GM23338 (cell line): ENCODE data around the gene FOXN1.

Experiments
- CREB1 ChIP-seq: fragments of 250-450 bp; sonication (Bioruptor Pico); IDR thresholded peaks from 2 replicates; pipeline ENCODE4 v1.5.0; 2020; ENCODE audit warnings: low read depth, mild to moderate bottlenecking, moderate library complexity
- CTCF ChIP-seq, 2 experiments: fragments of 200-600 bp in 1 of 2; sonication (generic) in 1 of 2; conservative IDR thresholded peaks; 2 replicates each; pipeline versions ENCODE4 v1.5.1 to v1.6.1; 2016 to 2017; ENCODE audit warnings: antibody characterized with exemption in 2 of 2, low read depth in 2 of 2, mild to moderate bottlenecking in 2 of 2, moderate library complexity in 1 of 2
- ETS1 ChIP-seq: IDR thresholded peaks from 2 replicates; pipeline ENCODE4 v1.6.1; 2016; ENCODE audit warnings: antibody characterized with exemption
- EZH2 ChIP-seq: fragments of 200-600 bp; sonication (generic); IDR thresholded peaks from one replicate; pipeline ENCODE4 v1.8.0; 2017; ENCODE audit warnings: antibody characterized with exemption, mild to moderate bottlenecking, low read depth; ENCODE audit not compliant: unreplicated experiment
- EZH2phosphoT487 ChIP-seq: fragments of 200-600 bp; sonication (generic); IDR thresholded peaks from one replicate; pipeline ENCODE4 v1.8.1; 2018; ENCODE audit warnings: antibody characterized with exemption; ENCODE audit not compliant: unreplicated experiment
- JUNB ChIP-seq: IDR thresholded peaks from one replicate; pipeline ENCODE4 v1.6.1; 2016; ENCODE audit warnings: antibody characterized with exemption; ENCODE audit not compliant: unreplicated experiment
- POLR2AphosphoS5 ChIP-seq: IDR thresholded peaks from 2 replicates; pipeline ENCODE4 v1.6.1; 2016; ENCODE audit warnings: antibody characterized with exemption, low read depth
- REST ChIP-seq: IDR thresholded peaks from one replicate; pipeline ENCODE4 v1.6.1; 2018; ENCODE audit warnings: antibody characterized with exemption; ENCODE audit not compliant: unreplicated experiment
- STAT1 ChIP-seq: IDR thresholded peaks from one replicate; pipeline ENCODE4 v1.6.1; 2016; ENCODE audit warnings: antibody characterized with exemption; ENCODE audit not compliant: unreplicated experiment
- ZNF114 ChIP-seq: fragments of 250-450 bp; sonication (Bioruptor Pico); IDR thresholded peaks from 2 replicates; pipeline ENCODE4 v1.5.0; 2020; ENCODE audit warnings: mild to moderate bottlenecking, moderate library complexity
- ZNF331 ChIP-seq: fragments of 250-450 bp; sonication (Bioruptor Pico); IDR thresholded peaks from 2 replicates; pipeline ENCODE4 v1.5.0; 2020; ENCODE audit warnings: low read depth, mild to moderate bottlenecking, moderate library complexity
- ZNF462 ChIP-seq: fragments of 250-450 bp; sonication (Bioruptor Pico); IDR thresholded peaks from 2 replicates; pipeline ENCODE4 v1.5.0; 2020; ENCODE audit warnings: mild to moderate bottlenecking, moderate library complexity

GRCh38 chr17:28523876-28524275, 17.7 kb downstream of the FOXN1 start:
- TF ChIP-seq REST (no peak), CTCF (conservative IDR thresholded peaks at IDR 0.05; ENCODE audit: low read depth in 2 of 2) (no peak), POLR2AphosphoS5 (no peak), EZH2 (no peak), EZH2phosphoT487 (no peak), ZNF331 (CRISPR knock-in tag) (no peak), CREB1 (CRISPR knock-in tag) (no peak), ETS1 (no peak), ZNF462 (CRISPR knock-in tag) (no peak), JUNB (no peak), ZNF114 (CRISPR knock-in tag) (no peak), STAT1 (no peak)
